Thoracic aorta (tissue), 2 donors: Measurements from ENCODE around the gene ARL6IP5. TPM values are rescaled to one million over a fixed set of nuclear protein-coding genes. Genes with fewer than 3 reads are reported as not detected.

Experiments
- ATAC-seq: fragments of 150-250 bp; one replicate; pipeline ENCODE4 v1.8.0; 2017; ENCODE audit warnings: low read depth; ENCODE audit not compliant: insufficient number of reproducible peaks, low FRiP score
- DNase-seq: peaks from one replicate; pipeline ENCODE4 v3.0.0-alpha.2; 2020; ENCODE audit warnings: low spot score
- H3K27ac ChIP-seq, 2 donors: fragments of 200-600 bp; sonication (generic); 1 replicate in 1 of 2; 2 replicates in 1 of 2; pipeline ENCODE4 v1.5.1; 2016; ENCODE audit warnings: mild to moderate bottlenecking in 2 of 2, moderate library complexity in 2 of 2
- H3K27me3 ChIP-seq: fragments of 200-600 bp; sonication (generic); replicated peaks from 2 replicates; pipeline ENCODE4 v1.6.0; 2016; ENCODE audit warnings: mild to moderate bottlenecking; ENCODE audit not compliant: insufficient read depth
- H3K36me3 ChIP-seq: fragments of 200-600 bp; sonication (generic); one replicate; pipeline ENCODE4 v1.5.1; 2016
- H3K4me1 ChIP-seq, 2 donors: fragments of 200-600 bp; sonication (generic); 1 replicate in 1 of 2; 2 replicates in 1 of 2; pipeline versions ENCODE4 v1.5.1 to v1.6.0; 2016; ENCODE audit warnings: low read depth in 2 of 2, mild to moderate bottlenecking in 1 of 2; ENCODE audit not compliant: control insufficient read depth in 1 of 2
- H3K4me3 ChIP-seq: fragments of 200-600 bp; sonication (generic); 2 replicates; pipeline ENCODE4 v1.5.1; 2016; ENCODE audit warnings: mild to moderate bottlenecking
- H3K9me3 ChIP-seq: fragments of 200-600 bp; sonication (generic); 2 replicates; pipeline ENCODE4 v1.5.1; 2016
- total RNA-seq, 2 donors: library from RNA; depleted of rRNA; stranded (reverse); fragments of >200 nt; gene quantifications; one replicate each; pipeline versions ENCODE4 v1.1.0 to v1.2.3, GENCODE V29; 2016
- TF ChIP-seq, protein P1 (sequence below): fragments of 200-600 bp; sonication (generic); IDR thresholded peaks from one replicate; pipeline ENCODE4 v1.5.1; 2019; ENCODE audit warnings: antibody characterized with exemption

The ARL6IP5 gene
- total RNA-seq, 2 donors from 2014 or later, result 195 to 269 TPM

DNA sequence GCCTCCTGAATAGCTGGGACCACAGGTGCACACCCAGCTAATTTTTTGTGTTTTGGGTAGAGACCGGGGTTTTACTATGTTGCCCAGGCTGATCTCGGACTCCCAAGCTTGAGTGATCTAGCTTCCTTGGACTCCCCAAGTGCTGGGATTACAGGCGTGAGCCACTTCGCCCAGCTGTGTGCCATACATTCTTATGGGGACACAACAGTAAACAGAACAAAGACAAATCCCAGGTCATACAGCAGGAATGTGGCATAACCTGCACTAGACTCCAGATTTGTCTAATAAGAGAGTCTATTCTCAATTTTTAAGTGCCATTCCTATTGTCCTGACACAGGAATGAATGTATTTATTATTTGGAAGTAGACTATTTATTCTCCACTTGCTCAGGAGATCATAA, 17.6 kb downstream of the ARL6IP5 start:
- TF ChIP-seq, protein P1, sequence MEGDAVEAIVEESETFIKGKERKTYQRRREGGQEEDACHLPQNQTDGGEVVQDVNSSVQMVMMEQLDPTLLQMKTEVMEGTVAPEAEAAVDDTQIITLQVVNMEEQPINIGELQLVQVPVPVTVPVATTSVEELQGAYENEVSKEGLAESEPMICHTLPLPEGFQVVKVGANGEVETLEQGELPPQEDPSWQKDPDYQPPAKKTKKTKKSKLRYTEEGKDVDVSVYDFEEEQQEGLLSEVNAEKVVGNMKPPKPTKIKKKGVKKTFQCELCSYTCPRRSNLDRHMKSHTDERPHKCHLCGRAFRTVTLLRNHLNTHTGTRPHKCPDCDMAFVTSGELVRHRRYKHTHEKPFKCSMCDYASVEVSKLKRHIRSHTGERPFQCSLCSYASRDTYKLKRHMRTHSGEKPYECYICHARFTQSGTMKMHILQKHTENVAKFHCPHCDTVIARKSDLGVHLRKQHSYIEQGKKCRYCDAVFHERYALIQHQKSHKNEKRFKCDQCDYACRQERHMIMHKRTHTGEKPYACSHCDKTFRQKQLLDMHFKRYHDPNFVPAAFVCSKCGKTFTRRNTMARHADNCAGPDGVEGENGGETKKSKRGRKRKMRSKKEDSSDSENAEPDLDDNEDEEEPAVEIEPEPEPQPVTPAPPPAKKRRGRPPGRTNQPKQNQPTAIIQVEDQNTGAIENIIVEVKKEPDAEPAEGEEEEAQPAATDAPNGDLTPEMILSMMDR, result no peak
- no peak for DNase-seq
- no peak overlapping the region for H3K27ac ChIP-seq
- no peaks in the 10 kb centered on the region for H3K27me3 ChIP-seq
- H3K36me3 ChIP-seq, result peaks cover 14% of the 10 kb centered on the region
- H3K4me1 ChIP-seq, result peaks cover 11 to 45% of the 10 kb centered on the region in 2 donors
- no peaks in the 10 kb centered on the region for H3K9me3 ChIP-seq
- ATAC-seq, result no peak
- no peak overlapping the region for H3K4me3 ChIP-seq

DNA sequence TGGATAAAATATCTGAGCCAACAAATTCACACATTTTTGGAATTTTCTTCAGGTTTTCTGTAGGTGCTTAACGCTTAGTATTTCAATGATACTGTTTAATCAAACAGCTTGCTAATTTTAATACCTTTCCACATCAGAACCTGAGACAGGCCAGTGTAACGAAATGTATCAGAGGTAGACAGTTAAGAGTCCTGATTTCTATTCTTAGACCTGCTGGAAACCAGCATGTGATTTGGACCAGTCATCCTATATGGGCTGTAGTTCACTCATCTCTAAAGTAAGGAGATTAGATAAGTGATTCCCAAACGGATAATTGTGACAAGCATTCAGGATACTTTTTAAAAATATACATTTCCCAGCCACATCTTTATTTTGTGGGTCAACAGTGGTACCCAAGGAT, 18.4 kb downstream of the ARL6IP5 start:
- no peak for ATAC-seq
- no peak overlapping the region for H3K4me3 ChIP-seq
- TF ChIP-seq, protein P1, result no peak
- H3K36me3 ChIP-seq, result peaks cover 14% of the 10 kb centered on the region
- H3K4me1 ChIP-seq, result peaks cover 6 to 39% of the 10 kb centered on the region in 2 donors
- H3K9me3 ChIP-seq, result no peaks in the 10 kb centered on the region
- no peak overlapping the region for H3K27ac ChIP-seq
- no peaks in the 10 kb centered on the region for H3K27me3 ChIP-seq
- no peak for DNase-seq

DNA sequence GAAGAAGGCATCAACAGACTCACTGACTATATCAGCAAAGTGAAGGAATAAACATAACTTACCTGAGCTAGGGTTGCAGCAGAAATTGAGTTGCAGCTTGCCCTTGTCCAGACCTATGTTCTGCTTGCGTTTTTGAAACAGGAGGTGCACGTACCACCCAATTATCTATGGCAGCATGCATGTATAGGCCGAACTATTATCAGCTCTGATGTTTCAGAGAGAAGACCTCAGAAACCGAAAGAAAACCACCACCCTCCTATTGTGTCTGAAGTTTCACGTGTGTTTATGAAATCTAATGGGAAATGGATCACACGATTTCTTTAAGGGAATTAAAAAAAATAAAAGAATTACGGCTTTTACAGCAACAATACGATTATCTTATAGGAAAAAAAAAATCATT, 19.8 kb downstream of the ARL6IP5 start:
- DNase-seq, result no peak
- TF ChIP-seq, protein P1, result no peak
- no peak overlapping the region for H3K27ac ChIP-seq
- no peaks in the 10 kb centered on the region for H3K27me3 ChIP-seq
- peaks cover 0 to 37% of the 10 kb centered on the region in 2 donors for H3K4me1 ChIP-seq
- no peak for ATAC-seq
- no peaks in the 10 kb centered on the region for H3K9me3 ChIP-seq
- peaks cover 14% of the 10 kb centered on the region for H3K36me3 ChIP-seq
- no peak overlapping the region for H3K4me3 ChIP-seq

DNA sequence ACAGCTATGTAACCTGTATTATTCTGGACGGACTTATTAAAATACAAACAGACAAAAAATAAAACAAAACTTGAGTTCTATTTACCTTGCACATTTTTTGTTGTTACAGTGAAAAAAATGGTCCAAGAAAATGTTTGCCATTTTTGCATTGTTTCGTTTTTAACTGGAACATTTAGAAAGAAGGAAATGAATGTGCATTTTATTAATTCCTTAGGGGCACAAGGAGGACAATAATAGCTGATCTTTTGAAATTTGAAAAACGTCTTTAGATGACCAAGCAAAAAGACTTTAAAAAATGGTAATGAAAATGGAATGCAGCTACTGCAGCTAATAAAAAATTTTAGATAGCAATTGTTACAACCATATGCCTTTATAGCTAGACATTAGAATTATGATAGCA, 20.6 kb downstream of the ARL6IP5 start:
- no peak overlapping the region for H3K27ac ChIP-seq
- H3K36me3 ChIP-seq, result peaks cover 14% of the 10 kb centered on the region
- TF ChIP-seq, protein P1, result no peak
- no peak for ATAC-seq
- H3K9me3 ChIP-seq, result no peaks in the 10 kb centered on the region
- no peaks in the 10 kb centered on the region for H3K27me3 ChIP-seq
- H3K4me3 ChIP-seq, result no peak overlapping the region
- H3K4me1 ChIP-seq, result peaks cover 0 to 35% of the 10 kb centered on the region in 2 donors
- DNase-seq, result no peak

DNA sequence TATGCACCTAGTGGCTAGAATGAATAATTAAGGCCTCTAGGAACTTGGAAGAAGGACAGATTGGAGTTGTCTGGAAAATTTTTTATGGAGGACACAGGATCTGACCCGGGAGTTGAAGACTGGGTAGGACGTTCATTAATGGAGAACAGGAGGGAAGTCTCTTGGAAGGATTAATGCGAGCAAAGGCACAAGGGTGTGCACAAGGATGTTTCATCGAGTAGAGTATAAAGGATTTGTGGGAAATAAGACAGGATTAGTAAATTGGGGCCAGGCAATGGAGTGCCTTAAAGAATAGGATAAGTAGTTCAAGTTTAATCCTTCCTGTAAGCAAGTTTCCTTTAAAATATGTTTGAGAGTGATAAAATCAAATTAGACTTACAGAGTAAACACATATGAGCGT, 23.1 kb downstream of the ARL6IP5 start:
- peaks cover 8% of the 10 kb centered on the region for H3K36me3 ChIP-seq
- no peaks in the 10 kb centered on the region for H3K27me3 ChIP-seq
- no peak overlapping the region for H3K27ac ChIP-seq
- no peak overlapping the region for H3K4me3 ChIP-seq
- peaks cover 0 to 23% of the 10 kb centered on the region in 2 donors for H3K4me1 ChIP-seq
- no peaks in the 10 kb centered on the region for H3K9me3 ChIP-seq
- TF ChIP-seq, protein P1, result no peak
- ATAC-seq, result no peak
- DNase-seq, result no peak
